ENCODE measurements around the gene GNB2.

GRCh38 chr7:100705753-100706671, 32.5 kb downstream of the GNB2 start, which contains the start of gene POP7:
- peak; percentile 73 for TF ChIP-seq POLR2A (IDR thresholded peaks at IDR 0.05; ENCODE audit: low read depth, low read length)
- TF ChIP-seq POLR2AphosphoS5 (IDR thresholded peaks at IDR 0.05; ENCODE audit: low read depth, low read length) = peak; percentile 78
- TF ChIP-seq TAF1 (IDR thresholded peaks at IDR 0.05; ENCODE audit: low read depth, low read length) = no peak
- TF ChIP-seq SPI1 (IDR thresholded peaks at IDR 0.05; ENCODE audit: low read depth, low read length) = no peak
